Measurements from ENCODE around the gene CACUL1.

CACUL1 gene

GRCh38 chr10:118720685-118721538 lies 33.9 kb downstream of the CACUL1 start:
- H3K9ac ChIP-seq (ENCODE audit: insufficient read length): no peak overlapping the region
- TF ChIP-seq POLR2AphosphoS5 (IDR thresholded peaks at IDR 0.05; ENCODE audit: borderline replicate concordance, low read depth, low read length): no peak
- TF ChIP-seq EZH2 (IDR thresholded peaks at IDR 0.05): no peak
- TF ChIP-seq FOXP2 (optimal IDR thresholded peaks at IDR 0.05; ENCODE audit: control extremely low read depth, extremely low read length, insufficient read depth): no peak
- no peak overlapping the region for H3K4me3 ChIP-seq
- no peak for DNase-seq (ENCODE audit: low read depth, low spot score)
- H3K9me3 ChIP-seq (ENCODE audit: low read depth, low read length): no peaks in the 10 kb centered on the region
- H3K36me3 ChIP-seq (ENCODE audit: insufficient read depth, low read length): no peaks in the 10 kb centered on the region
- H3K27ac ChIP-seq: no peak overlapping the region

- no peaks in the 10 kb centered on the region for H3K36me3 ChIP-seq (ENCODE audit: insufficient read depth, low read length)
- no peak overlapping the region for H3K27ac ChIP-seq
- DNase-seq (ENCODE audit: low read depth, low spot score): no peak
- no peak overlapping the region for H3K4me3 ChIP-seq
- H3K9ac ChIP-seq (ENCODE audit: insufficient read length): no peak overlapping the region
- TF ChIP-seq FOXP2 (optimal IDR thresholded peaks at IDR 0.05; ENCODE audit: control extremely low read depth, extremely low read length, insufficient read depth): no peak
- TF ChIP-seq POLR2AphosphoS5 (IDR thresholded peaks at IDR 0.05; ENCODE audit: borderline replicate concordance, low read depth, low read length): no peak
- TF ChIP-seq EZH2 (IDR thresholded peaks at IDR 0.05): no peak
- H3K9me3 ChIP-seq (ENCODE audit: low read depth, low read length): no peaks in the 10 kb centered on the region
Observed at GRCh38 chr10:118714366-118714765, 40.4 kb downstream of the CACUL1 start.

- H3K27ac ChIP-seq: no peak overlapping the region
- H3K36me3 ChIP-seq (ENCODE audit: insufficient read depth, low read length): no peaks in the 10 kb centered on the region
- no peak for DNase-seq (ENCODE audit: low read depth, low spot score)
- TF ChIP-seq EZH2 (IDR thresholded peaks at IDR 0.05): no peak
- no peak for TF ChIP-seq FOXP2 (optimal IDR thresholded peaks at IDR 0.05; ENCODE audit: control extremely low read depth, extremely low read length, insufficient read depth)
- no peak for TF ChIP-seq POLR2AphosphoS5 (IDR thresholded peaks at IDR 0.05; ENCODE audit: borderline replicate concordance, low read depth, low read length)
- H3K4me3 ChIP-seq: no peak overlapping the region
- H3K9ac ChIP-seq (ENCODE audit: insufficient read length): no peak overlapping the region
- H3K9me3 ChIP-seq (ENCODE audit: low read depth, low read length): no peaks in the 10 kb centered on the region
Observed at GRCh38 chr10:118712930-118713634, 41.7 kb downstream of the CACUL1 start.

- no peak overlapping the region for H3K4me3 ChIP-seq
- DNase-seq (ENCODE audit: low read depth, low spot score): no peak
- no peaks in the 10 kb centered on the region for H3K9me3 ChIP-seq (ENCODE audit: low read depth, low read length)
- H3K27ac ChIP-seq: no peak overlapping the region
- H3K36me3 ChIP-seq (ENCODE audit: insufficient read depth, low read length): no peaks in the 10 kb centered on the region
- H3K9ac ChIP-seq (ENCODE audit: insufficient read length): no peak overlapping the region
- TF ChIP-seq EZH2 (IDR thresholded peaks at IDR 0.05): no peak
- no peak for TF ChIP-seq POLR2AphosphoS5 (IDR thresholded peaks at IDR 0.05; ENCODE audit: borderline replicate concordance, low read depth, low read length)
- TF ChIP-seq FOXP2 (optimal IDR thresholded peaks at IDR 0.05; ENCODE audit: control extremely low read depth, extremely low read length, insufficient read depth): no peak
Observed at GRCh38 chr10:118712080-118712479, 42.7 kb downstream of the CACUL1 start.

- Histone ChIP-seq H3K4me3 (no peak overlapping the region), H3K27ac (no peak overlapping the region), H3K9ac (ENCODE audit: insufficient read length) (no peak overlapping the region), H3K9me3 (ENCODE audit: low read depth, low read length) (no peaks in the 10 kb centered on the region), H3K36me3 (ENCODE audit: insufficient read depth, low read length) (no peaks in the 10 kb centered on the region)
- TF ChIP-seq FOXP2 (optimal IDR thresholded peaks at IDR 0.05; ENCODE audit: control extremely low read depth, extremely low read length, insufficient read depth) (no peak), POLR2AphosphoS5 (IDR thresholded peaks at IDR 0.05; ENCODE audit: borderline replicate concordance, low read depth, low read length) (no peak), EZH2 (IDR thresholded peaks at IDR 0.05) (no peak)
- no peak for DNase-seq (ENCODE audit: low read depth, low spot score)
Observed at GRCh38 chr10:118710487-118710886, 44.3 kb downstream of the CACUL1 start.

GRCh38 chr10:118708571-118708970 lies 46.2 kb downstream of the CACUL1 start:
- DNase-seq (ENCODE audit: low read depth, low spot score): no peak
- Histone ChIP-seq H3K9ac (ENCODE audit: insufficient read length) (no peak overlapping the region), H3K4me3 (no peak overlapping the region), H3K36me3 (ENCODE audit: insufficient read depth, low read length) (no peaks in the 10 kb centered on the region), H3K9me3 (ENCODE audit: low read depth, low read length) (no peaks in the 10 kb centered on the region), H3K27ac (no peak overlapping the region)
- TF ChIP-seq EZH2 (IDR thresholded peaks at IDR 0.05): no peak
- no peak for TF ChIP-seq FOXP2 (optimal IDR thresholded peaks at IDR 0.05; ENCODE audit: control extremely low read depth, extremely low read length, insufficient read depth)
- TF ChIP-seq POLR2AphosphoS5 (IDR thresholded peaks at IDR 0.05; ENCODE audit: borderline replicate concordance, low read depth, low read length): no peak

- DNase-seq (ENCODE audit: low read depth, low spot score): no peak
- Histone ChIP-seq H3K36me3 (ENCODE audit: insufficient read depth, low read length) (no peaks in the 10 kb centered on the region), H3K27ac (no peak overlapping the region), H3K9me3 (ENCODE audit: low read depth, low read length) (no peaks in the 10 kb centered on the region), H3K4me3 (no peak overlapping the region), H3K9ac (ENCODE audit: insufficient read length) (no peak overlapping the region)
- no peak for TF ChIP-seq POLR2AphosphoS5 (IDR thresholded peaks at IDR 0.05; ENCODE audit: borderline replicate concordance, low read depth, low read length)
- TF ChIP-seq EZH2 (IDR thresholded peaks at IDR 0.05): no peak
- no peak for TF ChIP-seq FOXP2 (optimal IDR thresholded peaks at IDR 0.05; ENCODE audit: control extremely low read depth, extremely low read length, insufficient read depth)
Observed at GRCh38 chr10:118704711-118705110, 50.1 kb downstream of the CACUL1 start.

GRCh38 chr10:118701529-118702323 lies 53.0 kb downstream of the CACUL1 start:
- Histone ChIP-seq H3K9me3 (ENCODE audit: low read depth, low read length) (no peaks in the 10 kb centered on the region), H3K27ac (no peak overlapping the region), H3K9ac (ENCODE audit: insufficient read length) (no peak overlapping the region), H3K36me3 (ENCODE audit: insufficient read depth, low read length) (no peaks in the 10 kb centered on the region), H3K4me3 (no peak overlapping the region)
- DNase-seq (ENCODE audit: low read depth, low spot score): no peak
- TF ChIP-seq FOXP2 (optimal IDR thresholded peaks at IDR 0.05; ENCODE audit: control extremely low read depth, extremely low read length, insufficient read depth) (no peak), EZH2 (IDR thresholded peaks at IDR 0.05) (no peak), POLR2AphosphoS5 (IDR thresholded peaks at IDR 0.05; ENCODE audit: borderline replicate concordance, low read depth, low read length) (no peak)

Data from SK-N-MC (cell line).